HepG2 (cell line): ENCODE data around the gene NAIF1. TPM values are rescaled to one million over a fixed set of nuclear protein-coding genes. Genes with fewer than 3 reads are reported as not detected.

ENCODE experiments used
- CCDC6 ChIP-seq: sonication (generic); formaldehyde crosslinking; IDR thresholded peaks from 2 replicates; pipeline ENCODE4 v1.8.1; 2022; ENCODE audit warnings: mild to moderate bottlenecking, missing genetic modification reagents, moderate library complexity
- DRAP1 ChIP-seq: IDR thresholded peaks from 2 replicates; pipeline ENCODE4 v1.6.1; 2016; ENCODE audit warnings: missing genetic modification reagents, missing compliant biosample characterization
- EEA1 ChIP-seq: sonication (generic); formaldehyde crosslinking; IDR thresholded peaks from 2 replicates; pipeline ENCODE4 v1.5.1; 2020; ENCODE audit warnings: mild to moderate bottlenecking, missing genetic modification reagents, borderline replicate concordance
- EED ChIP-seq: sonication (generic); formaldehyde crosslinking; IDR thresholded peaks from 2 replicates; pipeline ENCODE4 v1.5.0; 2020; ENCODE audit warnings: mild to moderate bottlenecking, missing genetic modification reagents
- ETS1 ChIP-seq: sonication (generic); formaldehyde crosslinking; IDR thresholded peaks from 2 replicates; pipeline ENCODE4 v1.4.0; 2020; ENCODE audit warnings: missing genetic modification reagents
- FOXO4 ChIP-seq: sonication (generic); formaldehyde crosslinking; conservative IDR thresholded peaks from 2 replicates; pipeline ENCODE4 v1.8.1; 2023; ENCODE audit warnings: missing genetic modification reagents
- HMG20B ChIP-seq: conservative IDR thresholded peaks from 2 replicates; pipeline ENCODE4 v1.6.1; 2016; ENCODE audit warnings: missing genetic modification reagents, missing compliant biosample characterization
- KDM2A ChIP-seq: sonication (generic); formaldehyde crosslinking; IDR thresholded peaks from 2 replicates; pipeline ENCODE4 v1.4.0; 2020; ENCODE audit warnings: low read depth, missing genetic modification reagents, borderline replicate concordance
- KDM6A ChIP-seq: IDR thresholded peaks from 2 replicates; pipeline ENCODE4 v1.6.1; 2016; ENCODE audit warnings: low read depth
- NONO ChIP-seq, 2 experiments: fragments of 450-650 bp in 1 of 2; sonication (generic) in 1 of 2; formaldehyde crosslinking in 1 of 2; IDR thresholded peaks in 1 of 2; conservative IDR thresholded peaks in 1 of 2; 2 replicates each; pipeline versions ENCODE4 v1.6.1 to v1.8.0; 2017 to 2022; ENCODE audit warnings: mild to moderate bottlenecking in 1 of 2, missing genetic modification reagents in 1 of 2, moderate library complexity in 1 of 2
- SETDB1 ChIP-seq: sonication (generic); formaldehyde crosslinking; IDR thresholded peaks from 2 replicates; pipeline ENCODE4 v1.5.1; 2020; ENCODE audit warnings: missing genetic modification reagents, mild to moderate bottlenecking, borderline replicate concordance
- SNAPC4 ChIP-seq: sonication (generic); formaldehyde crosslinking; IDR thresholded peaks from 2 replicates; pipeline ENCODE4 v1.4.0; 2020; ENCODE audit warnings: mild to moderate bottlenecking, missing genetic modification reagents
- TFE3 ChIP-seq: IDR thresholded peaks from 2 replicates; pipeline ENCODE4 v1.6.1; 2016
- ZBTB20 ChIP-seq: sonication (generic); formaldehyde crosslinking; IDR thresholded peaks from 2 replicates; pipeline ENCODE4 v1.8.1; 2023; ENCODE audit warnings: missing genetic modification reagents, low read depth, mild to moderate bottlenecking, borderline replicate concordance
- ZFP91 ChIP-seq: sonication (generic); formaldehyde crosslinking; IDR thresholded peaks from 2 replicates; pipeline ENCODE4 v1.9.0; 2022; ENCODE audit warnings: missing genetic modification reagents, mild to moderate bottlenecking, borderline replicate concordance
- ZFY ChIP-seq: sonication (generic); formaldehyde crosslinking; IDR thresholded peaks from 2 replicates; pipeline ENCODE4 v1.4.0; 2020; ENCODE audit warnings: missing genetic modification reagents
- ZFYVE20 ChIP-seq: sonication (generic); formaldehyde crosslinking; IDR thresholded peaks from 2 replicates; pipeline ENCODE4 v1.8.0; 2023; ENCODE audit warnings: low read depth, mild to moderate bottlenecking, moderate library complexity, missing genetic modification reagents, borderline replicate concordance
- ZNF234 ChIP-seq: sonication (generic); formaldehyde crosslinking; conservative IDR thresholded peaks from 2 replicates; pipeline ENCODE4 v1.5.1; 2020; ENCODE audit warnings: mild to moderate bottlenecking, missing genetic modification reagents
- polyA plus RNA-seq, 8 experiments: library from polyadenylated mRNA; depleted of rRNA in 3 of 8; stranded (reverse) in 7 of 8; unstranded in 1 of 8; fragments of >200 nt; fragmentation: Illumina TruSeq in 4 of 8; extraction: Trizol in 4 of 8; gene quantifications; 2 replicates each; pipeline versions ENCODE4 v1.2.1 to v1.2.3, GENCODE V29; 2011 to 2016; ENCODE audit warnings: low read depth in 4 of 8, missing spikeins in 1 of 8, mixed read lengths in 1 of 8; ENCODE audit not compliant: insufficient read depth in 1 of 8
- total RNA-seq, 5 experiments: library from RNA; depleted of rRNA; stranded (reverse); fragments of >200 nt; fragmentation: Illumina TruSeq; extraction: Trizol; gene quantifications; 2 replicates each; pipeline ENCODE4 v1.2.3, GENCODE V29; 2016; ENCODE audit warnings: low read depth in 1 of 5

NAIF1 gene
- total and polyA plus RNA-seq, 2 of the 13 experiments (the other 11 are each of a cell fraction or from before 2014, with no cell fraction given), result 6.0 to 6.9 TPM

- TF ChIP-seq TFE3 (CRISPR knock-in tag) (no peak), KDM2A (CRISPR knock-in tag) (peak; percentile 45; the same call in 1 of the 2 replicates), ZNF234 (CRISPR knock-in tag) (no peak), SETDB1 (CRISPR knock-in tag) (no peak), ZFP91 (peak; percentile 69), SNAPC4 (CRISPR knock-in tag) (no peak), CCDC6 (CRISPR knock-in tag) (no peak), EED (CRISPR knock-in tag) (no peak), HMG20B (CRISPR knock-in tag) (no peak), EEA1 (CRISPR knock-in tag) (no peak), ZFYVE20 (CRISPR knock-in tag) (no peak), KDM6A (CRISPR knock-in tag) (no peak), FOXO4 (CRISPR knock-in tag) (no peak), NONO (IDR thresholded peaks at IDR 0.05) (no peak), NONO (CRISPR knock-in tag; conservative IDR thresholded peaks at IDR 0.05) (0 out of 2 replicates have a peak, but pooled peaks have one; percentile 18), DRAP1 (peak; percentile 10; the same call in 1 of the 2 replicates), ZFY (CRISPR knock-in tag) (peak; percentile 34; the same call in 1 of the 2 replicates), ZBTB20 (0 out of 2 replicates have a peak, but pooled peaks have one; percentile 57), ETS1 (CRISPR knock-in tag) (no peak)
Observed at GRCh38 chr9:128043467-128043868, 23.7 kb downstream of the NAIF1 start (continued).
